Hematopoietic multipotent progenitor cell (in vitro differentiated cells): ENCODE data around the gene LRIT2. TPM values are rescaled to one million over a fixed set of nuclear protein-coding genes. Genes with fewer than 3 reads are reported as not detected.
"Not testable (repeated sequence)": the region's sequence is repeated elsewhere in the genome, so short reads cannot be mapped to it uniquely, and the experiment has no call there.

Source experiments
- DNase-seq, 3 donors: peaks; one replicate each; pipeline ENCODE4 v3.0.0-alpha.2; 2011 to 2015; ENCODE audit warnings: low read depth in 2 of 3, low spot score in 2 of 3
- total RNA-seq: library from RNA; depleted of rRNA; stranded (reverse); fragments of >200 nt; gene quantifications from one replicate; pipeline ENCODE4 v1.2.3, GENCODE V29; 2012

Gene LRIT2
- total RNA-seq, 1 donor, result not detected

DNA sequence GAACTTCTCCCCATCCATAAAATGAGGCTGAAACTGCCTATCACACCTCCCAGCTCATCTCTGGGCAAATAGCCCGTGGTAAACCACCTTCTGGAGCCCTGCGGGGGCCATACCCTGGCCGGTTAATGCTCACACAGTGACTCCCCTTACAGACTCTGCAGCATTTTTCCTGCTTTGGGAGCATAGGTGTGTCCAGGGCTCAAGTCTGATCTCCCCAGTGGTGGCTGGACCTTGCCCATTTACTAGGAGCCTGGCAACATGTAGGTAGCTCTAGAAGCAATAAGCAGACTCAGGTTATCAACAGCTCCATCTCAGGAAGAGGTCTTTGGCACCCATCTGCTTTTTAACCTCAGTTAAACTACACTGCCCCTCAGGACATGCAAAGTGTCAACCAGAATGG is 36.5 kb downstream of the LRIT2 start:
- no peak for DNase-seq

DNA sequence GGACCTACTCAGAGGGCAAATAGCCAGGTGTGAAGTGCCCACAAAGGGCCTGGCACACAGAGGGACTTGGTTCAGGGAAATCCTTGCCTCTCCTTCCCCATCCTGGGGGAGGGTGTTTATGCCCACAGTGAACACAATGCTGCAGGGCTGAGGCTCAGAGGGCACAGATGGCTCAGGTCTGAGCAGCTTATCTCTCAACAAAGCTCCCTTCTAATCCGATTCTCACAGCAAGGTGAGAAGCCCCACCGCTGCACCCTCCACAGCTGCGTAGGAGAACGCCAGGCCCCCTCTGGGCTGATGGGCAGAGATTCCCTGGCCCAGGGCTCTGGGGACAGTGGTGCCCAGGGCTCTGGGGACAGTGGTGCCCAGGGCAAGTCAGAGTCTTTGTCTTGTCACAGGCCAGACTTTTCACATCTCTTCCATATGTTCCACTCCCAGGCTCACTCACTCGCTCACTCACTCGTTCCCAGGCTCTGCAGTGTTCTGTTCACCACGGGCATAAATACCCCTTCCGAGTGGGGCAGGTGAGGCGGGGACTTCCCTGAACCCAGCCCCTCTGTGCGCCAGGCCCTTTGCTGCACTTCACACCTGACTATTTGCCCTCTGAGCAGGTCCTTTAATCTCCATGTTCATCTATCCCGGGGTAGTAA is 39.7 kb downstream of the LRIT2 start:
- no peak for DNase-seq

DNA sequence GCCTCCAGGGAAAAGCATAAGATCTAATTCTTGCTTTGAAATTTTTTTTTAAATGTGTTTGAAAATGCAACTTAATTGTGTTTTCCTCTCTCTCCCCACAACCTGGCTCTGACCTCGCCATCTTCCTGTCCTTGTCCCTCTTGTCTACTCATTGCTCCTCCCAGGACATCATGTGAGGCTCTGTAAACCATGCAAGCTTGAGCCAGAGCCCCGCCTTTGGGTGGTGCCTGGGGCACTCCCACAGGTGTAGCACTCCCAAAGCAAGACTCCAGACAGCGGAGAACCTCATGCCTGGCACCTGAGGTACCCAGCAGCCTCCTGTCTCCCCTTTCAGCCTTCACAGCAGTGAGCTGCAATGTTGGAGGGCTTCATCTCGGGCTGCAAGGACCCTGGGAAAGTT is 40.8 kb downstream of the LRIT2 start:
- no peak for DNase-seq

DNA sequence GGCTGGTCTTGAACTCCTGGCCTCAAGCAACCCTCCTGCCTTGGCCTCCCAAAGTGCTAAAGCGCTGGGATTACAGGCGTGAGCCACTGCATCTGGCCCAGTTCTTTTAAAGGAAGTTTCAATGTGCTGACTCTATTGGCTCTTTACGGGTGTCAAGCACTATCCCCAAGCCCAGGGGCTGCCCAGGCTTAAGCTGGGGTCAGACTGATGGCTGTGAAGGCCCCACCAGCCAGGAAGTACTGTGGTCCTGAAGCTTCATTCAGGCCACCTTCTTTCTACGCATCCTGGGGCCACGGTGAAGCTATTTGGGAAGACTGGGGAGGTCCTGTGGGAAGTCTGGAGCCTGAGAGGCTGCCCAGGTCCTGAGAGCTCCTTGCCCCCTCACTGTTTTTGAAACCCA is 43.7 kb downstream of the LRIT2 start:
- no peak for DNase-seq

DNA sequence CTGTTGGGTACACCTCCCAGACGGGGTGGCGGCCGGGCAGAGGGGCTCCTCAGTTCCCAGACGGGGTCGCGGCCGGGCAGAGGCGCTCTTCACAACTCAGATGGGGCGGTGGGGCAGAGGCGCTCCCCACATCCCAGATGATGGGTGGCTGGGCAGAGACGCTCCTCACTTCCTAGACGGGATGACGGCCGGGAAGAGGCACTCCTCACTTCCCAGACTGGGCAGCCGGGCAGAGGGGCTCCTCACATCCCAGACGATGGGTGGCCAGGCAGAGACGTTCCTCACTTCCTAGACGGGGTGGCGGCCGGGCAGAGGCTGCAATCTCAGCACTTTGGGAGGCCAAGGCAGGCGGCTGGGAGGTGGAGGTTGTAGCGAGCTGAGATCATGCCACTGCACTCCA is 45.0 kb downstream of the LRIT2 start:
- not testable (repeated sequence) for DNase-seq

DNA sequence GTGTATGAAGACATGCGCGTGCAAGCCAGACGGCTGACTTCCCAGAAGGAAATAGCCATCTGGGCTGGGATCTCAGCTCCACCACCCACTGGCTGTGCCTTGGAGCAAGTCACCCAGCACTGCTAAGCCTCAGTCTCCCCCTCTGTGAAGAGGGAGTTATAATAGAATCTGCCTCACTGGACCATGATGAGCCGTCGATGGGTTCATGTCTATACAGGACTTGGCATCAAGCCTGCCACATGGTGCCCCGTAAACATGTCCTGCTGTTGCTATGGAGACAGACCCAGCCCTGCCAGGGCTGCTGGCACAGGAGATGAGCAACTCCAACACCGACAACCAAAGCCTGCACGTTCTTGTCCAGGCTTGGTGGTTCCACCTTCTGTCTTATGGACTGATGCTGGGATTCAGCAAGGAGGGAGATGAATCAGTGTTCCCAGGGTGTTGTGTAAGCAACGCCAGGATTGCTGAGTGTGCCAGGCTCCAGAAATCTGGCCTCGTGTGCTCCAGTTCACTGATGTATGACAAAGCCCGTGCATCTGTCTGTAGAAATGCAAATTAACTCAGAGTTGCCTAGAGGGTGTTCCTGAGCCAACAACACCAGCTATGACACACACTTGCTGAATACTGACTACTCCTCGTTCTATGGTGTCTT is 46.2 kb downstream of the LRIT2 start:
- peak in 1 of 3 donors; percentile 39 for DNase-seq

DNA sequence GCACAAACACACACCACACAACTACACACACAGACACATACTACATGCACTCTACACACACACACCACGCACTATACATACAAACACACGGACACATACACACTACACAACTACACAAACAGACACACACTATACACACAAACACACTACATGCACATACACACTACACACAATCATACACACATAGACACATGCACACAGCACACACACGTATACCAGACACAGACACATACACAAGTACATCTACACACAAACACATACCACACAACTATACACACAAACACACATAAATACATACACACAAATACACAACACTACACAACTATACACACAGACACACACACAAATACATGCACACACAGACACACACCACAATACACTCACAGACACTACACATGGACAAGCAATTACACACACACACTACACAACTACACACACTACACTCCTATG is 47.2 kb downstream of the LRIT2 start:
- DNase-seq, result no peak

DNA sequence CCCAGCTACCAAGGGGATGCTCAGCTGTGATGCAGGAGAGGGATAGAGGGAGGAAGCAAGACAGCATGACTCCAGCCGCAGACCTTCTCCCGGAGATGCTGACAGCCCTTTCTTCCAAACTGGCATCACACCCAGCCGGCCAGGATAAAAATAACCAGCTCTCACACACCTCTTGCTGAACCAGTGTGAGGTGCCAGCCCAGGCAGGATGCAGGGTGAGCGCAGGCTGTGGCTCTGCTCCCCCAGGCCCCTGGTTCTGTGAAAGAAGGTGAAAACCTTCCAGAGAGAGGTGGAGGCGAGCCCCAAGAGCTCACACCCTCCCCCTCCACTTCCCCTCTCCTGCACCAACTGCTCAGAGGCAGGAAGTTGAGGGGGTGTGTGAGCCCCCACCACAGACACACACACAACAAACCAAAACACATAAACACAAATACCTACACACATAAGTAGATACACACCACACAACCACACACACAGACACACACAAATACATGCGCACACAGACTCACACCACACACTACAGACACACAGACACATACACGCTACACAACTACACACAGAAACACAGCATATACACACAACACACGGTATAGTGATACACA is 47.7 kb downstream of the LRIT2 start:
- DNase-seq, result peak in 2 of 3 donors; percentile 26 to 67

DNA sequence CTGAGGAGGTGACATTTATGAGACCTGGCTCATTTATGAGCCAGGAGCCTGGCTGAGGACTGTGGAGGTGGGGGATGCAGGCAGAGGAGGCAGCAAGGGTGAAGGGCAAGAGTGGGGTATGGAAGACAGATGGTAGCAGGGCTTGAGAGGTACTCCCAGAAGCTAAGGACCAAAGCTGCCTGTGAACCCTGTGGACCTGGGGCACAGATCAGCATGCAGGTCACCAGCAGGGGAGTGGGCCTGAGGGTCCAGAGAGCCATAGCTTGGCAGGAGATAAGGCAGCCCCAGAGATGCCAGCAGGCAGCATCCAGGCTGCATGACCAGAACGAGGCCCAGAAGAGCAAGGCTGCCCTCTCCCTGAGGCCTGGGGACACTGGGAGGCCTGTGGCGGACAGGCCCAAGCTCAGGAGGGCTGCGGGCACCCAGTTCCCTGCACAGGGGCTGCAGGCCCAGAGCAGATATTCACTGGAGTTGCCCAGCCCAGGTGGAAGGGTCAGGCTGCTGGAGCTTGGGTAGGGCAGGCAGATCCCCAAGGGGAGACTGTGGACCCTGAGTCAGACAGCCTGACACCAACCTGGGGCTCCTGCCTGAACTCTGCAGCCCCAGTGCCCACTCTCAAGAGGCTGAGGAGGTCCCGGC is 48.4 kb downstream of the LRIT2 start:
- no peak for DNase-seq

DNA sequence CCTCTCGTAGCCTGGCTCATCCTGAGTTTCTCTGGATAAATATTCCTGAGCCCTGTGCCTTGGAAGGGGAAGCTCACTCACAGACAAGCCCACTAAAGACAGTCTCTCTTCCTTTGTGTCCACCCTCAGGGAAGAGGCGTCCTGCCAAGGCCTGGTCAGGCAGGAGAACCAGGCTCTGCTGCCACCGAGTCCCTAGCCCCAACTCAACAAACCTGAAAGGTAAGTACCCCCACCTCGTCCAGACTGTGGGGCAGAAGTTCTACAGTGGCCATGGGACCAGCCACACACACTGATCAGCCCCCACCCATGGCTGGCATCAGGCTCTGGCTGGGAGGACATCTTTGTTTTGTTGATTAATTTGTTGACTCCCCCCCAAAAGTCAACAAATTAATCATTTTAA is 49.0 kb downstream of the LRIT2 start:
- no peak for DNase-seq

DNA sequence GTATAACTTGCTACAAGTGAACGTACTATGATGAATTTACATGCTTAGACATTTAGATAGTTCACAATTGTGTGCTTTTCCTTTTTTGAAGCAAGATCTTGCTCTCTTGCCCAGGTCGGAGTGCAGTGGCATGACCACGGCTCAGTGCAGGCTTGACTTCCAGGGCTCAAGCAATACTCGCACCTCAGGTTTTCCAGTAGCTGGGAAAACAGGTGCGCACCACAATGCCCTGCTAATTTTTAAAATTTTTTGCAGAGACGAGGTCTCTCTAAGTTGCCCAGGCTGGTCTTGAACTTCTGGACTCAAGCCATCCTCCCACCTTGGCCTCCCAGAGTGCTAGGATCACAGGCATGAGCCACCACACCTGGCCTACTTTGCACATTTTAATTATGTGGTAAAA is 49.9 kb downstream of the LRIT2 start:
- DNase-seq, result no peak

DNA sequence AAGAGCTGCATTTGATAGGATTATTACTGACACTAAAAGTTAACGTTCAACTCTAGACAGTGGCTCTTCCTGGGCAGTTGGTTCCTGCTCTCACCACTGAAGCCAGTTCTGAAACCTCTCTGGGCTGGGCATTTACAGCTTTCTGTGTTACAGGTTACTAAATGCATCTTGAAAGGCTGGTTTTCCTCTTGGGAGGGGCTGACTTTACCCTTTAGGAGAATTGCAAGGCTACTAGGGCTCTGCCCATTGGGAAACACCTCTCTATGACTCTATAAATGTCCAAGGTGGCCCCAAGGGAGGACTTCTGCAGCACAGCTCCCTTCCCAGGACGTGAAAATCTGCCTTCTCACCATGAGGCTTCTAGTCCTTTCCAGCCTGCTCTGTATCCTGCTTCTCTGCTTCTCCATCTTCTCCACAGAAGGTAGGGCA is 51.8 kb downstream of the LRIT2 start, which contains the start of gene GPR15LG:
Gene GPR15LG (plus strand): TSS at position 301 of the 429 bp plus-strand sequence. CDS start 51 bp downstream, at position 352.
- DNase-seq, result no peak

DNA sequence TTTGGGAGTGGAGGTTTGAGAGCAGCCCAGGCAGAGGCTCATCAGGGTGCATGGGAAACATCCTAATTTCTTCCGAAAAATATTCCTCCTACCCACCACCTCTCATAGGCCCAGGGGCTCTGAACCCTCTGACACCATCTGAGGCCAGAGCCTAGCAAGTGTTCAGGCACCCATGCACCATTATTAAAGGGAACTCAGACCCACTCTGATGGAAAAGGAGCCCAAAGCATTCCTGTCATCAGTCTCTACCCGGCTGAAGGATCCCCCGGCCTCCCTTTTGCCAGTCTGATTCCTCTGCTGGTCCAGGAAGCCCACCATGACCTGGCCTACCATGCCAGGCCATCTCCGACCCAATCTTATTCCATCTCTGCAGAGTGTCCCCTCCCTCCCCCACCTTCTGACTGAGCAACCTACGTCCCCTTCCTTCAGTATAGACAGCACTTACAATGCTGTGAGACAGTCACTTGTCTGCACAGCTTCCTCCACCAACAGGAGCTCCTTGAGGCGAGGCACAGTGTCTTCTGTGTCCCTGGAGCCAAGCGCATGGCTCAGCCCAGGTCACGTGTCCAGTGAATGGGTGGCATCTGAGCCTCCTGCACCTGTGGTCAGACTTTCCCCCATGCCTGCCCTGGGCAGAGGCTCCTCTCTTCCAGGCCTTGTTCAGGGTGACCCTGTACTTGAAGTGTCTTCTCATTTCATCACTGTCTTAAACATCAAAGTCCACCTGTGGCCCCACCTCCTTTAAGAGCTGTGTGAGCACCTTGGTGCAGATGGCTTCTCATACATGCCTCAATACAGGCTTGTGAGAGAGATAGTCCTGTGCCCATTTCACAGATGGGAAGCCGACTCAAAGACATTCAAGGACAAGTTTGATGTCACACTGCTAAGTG is 52.6 kb downstream of the LRIT2 start:
- no peak for DNase-seq

DNA sequence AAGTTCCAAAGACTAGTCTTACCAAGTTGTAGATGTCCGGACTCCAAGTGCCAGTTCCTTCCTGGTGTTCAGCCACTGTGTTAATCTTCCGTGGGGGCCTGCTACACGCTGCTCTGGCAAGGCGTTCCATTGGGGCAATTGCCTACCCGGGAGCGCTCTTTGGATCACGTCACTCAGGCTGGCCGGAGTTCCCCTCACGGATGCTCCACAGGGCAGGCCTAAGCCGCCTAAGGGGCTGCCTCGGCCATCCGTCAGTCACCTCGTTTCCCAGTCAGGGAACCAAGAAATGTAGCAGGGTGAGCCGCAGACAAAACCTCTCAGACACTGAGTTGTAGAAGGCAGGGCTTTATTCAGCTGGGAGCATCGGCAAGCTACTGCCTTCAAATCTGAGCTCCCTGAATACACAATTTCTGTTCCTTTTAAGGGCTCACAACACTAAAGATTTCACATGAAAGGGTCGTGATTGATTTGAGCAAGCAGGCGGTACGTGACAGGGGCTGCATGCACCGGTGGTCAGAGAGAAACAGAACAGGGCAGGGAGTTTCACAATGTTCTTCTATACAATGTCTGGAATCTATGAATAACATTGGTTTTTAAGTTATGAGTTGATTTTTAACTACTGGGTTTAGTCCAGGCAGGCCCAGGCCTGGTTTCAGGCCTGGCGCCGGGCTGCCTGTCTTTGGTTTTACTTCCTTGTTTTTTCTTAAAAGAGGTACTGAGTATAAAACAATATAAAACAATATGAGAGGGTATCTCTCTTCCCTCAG is 53.5 kb downstream of the LRIT2 start:
- DNase-seq, result not testable (repeated sequence)

DNA sequence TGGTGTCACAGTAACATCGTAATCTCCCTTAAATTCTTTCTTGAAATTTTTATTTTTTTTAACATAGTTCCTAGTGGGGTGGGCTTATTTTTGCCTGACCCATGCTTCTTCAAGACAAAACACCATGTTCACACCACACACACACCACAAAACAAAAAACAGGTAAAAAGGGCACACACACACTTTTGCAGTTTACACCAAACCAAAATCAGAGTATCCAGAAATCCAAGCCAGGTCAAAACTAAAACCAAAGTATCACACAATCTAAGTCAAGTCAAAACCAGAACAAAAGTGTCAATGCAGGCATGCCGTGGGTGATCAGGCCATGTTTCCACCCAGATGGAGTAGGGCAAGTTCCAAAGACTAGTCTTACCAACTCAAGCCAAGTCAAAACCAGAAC is 54.1 kb downstream of the LRIT2 start:
- not testable (repeated sequence) for DNase-seq

Other genes with a start within 250 kb of the LRIT2 start
- 85.6 TPM for gene GHITM, start 86.0 kb downstream of the LRIT2 start, total RNA-seq
- gene GPR15LG, start 51.7 kb downstream of the LRIT2 start, total RNA-seq, result not detected
- under 0.01 TPM for gene CDHR1, start 31.0 kb downstream of the LRIT2 start, total RNA-seq
- not detected for gene LRIT1, start 16.0 kb upstream of the LRIT2 start, total RNA-seq
- not detected for gene RGR, start 19.5 kb upstream of the LRIT2 start, total RNA-seq
- gene CCSER2, start 103.0 kb upstream of the LRIT2 start, total RNA-seq, result 5.4 TPM